Esophagus muscularis mucosa (tissue), 4 donors: ENCODE measurements around the gene PROSER1.

Experiments
- EP300 ChIP-seq: sonication (generic); formaldehyde crosslinking; IDR thresholded peaks from one replicate; pipeline ENCODE4 v1.6.1; 2017; ENCODE audit warnings: antibody characterized with exemption
- POLR2A ChIP-seq: fragments of 450-650 bp; IDR thresholded peaks from one replicate; pipeline ENCODE4 v1.6.1; 2017; ENCODE audit warnings: antibody characterized with exemption, moderate library complexity, mild to moderate bottlenecking, low read depth
- POLR2AphosphoS5 ChIP-seq, 2 donors: sonication (generic); formaldehyde crosslinking; IDR thresholded peaks; one replicate each; pipeline ENCODE4 v1.6.1; 2017; ENCODE audit warnings: antibody characterized with exemption in 2 of 2
- TF ChIP-seq, protein P1 (sequence below), 3 experiments: fragments of 200-600 bp in 2 of 3; fragments of 450-650 bp in 1 of 3; sonication (generic) in 2 of 3; IDR thresholded peaks; one replicate each; pipeline ENCODE4 v1.5.1; 2017 to 2019; ENCODE audit warnings: antibody characterized with exemption in 3 of 3, mild to moderate bottlenecking in 2 of 3, moderate library complexity in 1 of 3

DNA sequence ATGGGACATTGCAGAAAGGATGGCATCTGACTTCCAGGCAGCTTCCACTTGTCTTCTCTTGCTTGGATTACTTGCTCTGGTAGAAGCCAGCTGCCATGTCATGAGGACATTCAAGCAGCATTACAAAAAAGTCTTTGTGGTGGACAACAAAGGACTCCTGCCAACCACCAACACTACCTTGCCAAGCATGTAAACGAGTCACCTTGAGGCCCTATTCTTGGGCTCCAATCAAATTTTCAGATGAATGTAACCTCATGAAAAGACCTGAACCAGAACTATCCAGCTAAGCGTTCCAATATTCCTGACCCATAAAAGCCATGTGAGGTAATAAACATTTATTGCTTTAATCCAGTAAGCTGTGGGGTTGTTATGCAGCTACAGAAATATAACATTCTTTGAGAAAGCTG lies 12.5 kb downstream of the PROSER1 start:
- TF ChIP-seq POLR2A (no peak), EP300 (no peak), POLR2AphosphoS5 (IDR thresholded peaks at IDR 0.05) (no peak)
- TF ChIP-seq, protein P1, sequence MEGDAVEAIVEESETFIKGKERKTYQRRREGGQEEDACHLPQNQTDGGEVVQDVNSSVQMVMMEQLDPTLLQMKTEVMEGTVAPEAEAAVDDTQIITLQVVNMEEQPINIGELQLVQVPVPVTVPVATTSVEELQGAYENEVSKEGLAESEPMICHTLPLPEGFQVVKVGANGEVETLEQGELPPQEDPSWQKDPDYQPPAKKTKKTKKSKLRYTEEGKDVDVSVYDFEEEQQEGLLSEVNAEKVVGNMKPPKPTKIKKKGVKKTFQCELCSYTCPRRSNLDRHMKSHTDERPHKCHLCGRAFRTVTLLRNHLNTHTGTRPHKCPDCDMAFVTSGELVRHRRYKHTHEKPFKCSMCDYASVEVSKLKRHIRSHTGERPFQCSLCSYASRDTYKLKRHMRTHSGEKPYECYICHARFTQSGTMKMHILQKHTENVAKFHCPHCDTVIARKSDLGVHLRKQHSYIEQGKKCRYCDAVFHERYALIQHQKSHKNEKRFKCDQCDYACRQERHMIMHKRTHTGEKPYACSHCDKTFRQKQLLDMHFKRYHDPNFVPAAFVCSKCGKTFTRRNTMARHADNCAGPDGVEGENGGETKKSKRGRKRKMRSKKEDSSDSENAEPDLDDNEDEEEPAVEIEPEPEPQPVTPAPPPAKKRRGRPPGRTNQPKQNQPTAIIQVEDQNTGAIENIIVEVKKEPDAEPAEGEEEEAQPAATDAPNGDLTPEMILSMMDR (IDR thresholded peaks at IDR 0.05): no peak
